ENCODE results near the gene CYP4A22. TPM values are rescaled to one million over a fixed set of nuclear protein-coding genes. Genes with fewer than 3 reads are reported as not detected.
"Not testable (repeated sequence)": the region's sequence is repeated elsewhere in the genome, so short reads cannot be mapped to it uniquely, and the experiment has no call there.

The CYP4A22 gene
- total RNA-seq, 4 donors from 2014 or later = 0.47 to 0.88 TPM; not detected in 2

DNA sequence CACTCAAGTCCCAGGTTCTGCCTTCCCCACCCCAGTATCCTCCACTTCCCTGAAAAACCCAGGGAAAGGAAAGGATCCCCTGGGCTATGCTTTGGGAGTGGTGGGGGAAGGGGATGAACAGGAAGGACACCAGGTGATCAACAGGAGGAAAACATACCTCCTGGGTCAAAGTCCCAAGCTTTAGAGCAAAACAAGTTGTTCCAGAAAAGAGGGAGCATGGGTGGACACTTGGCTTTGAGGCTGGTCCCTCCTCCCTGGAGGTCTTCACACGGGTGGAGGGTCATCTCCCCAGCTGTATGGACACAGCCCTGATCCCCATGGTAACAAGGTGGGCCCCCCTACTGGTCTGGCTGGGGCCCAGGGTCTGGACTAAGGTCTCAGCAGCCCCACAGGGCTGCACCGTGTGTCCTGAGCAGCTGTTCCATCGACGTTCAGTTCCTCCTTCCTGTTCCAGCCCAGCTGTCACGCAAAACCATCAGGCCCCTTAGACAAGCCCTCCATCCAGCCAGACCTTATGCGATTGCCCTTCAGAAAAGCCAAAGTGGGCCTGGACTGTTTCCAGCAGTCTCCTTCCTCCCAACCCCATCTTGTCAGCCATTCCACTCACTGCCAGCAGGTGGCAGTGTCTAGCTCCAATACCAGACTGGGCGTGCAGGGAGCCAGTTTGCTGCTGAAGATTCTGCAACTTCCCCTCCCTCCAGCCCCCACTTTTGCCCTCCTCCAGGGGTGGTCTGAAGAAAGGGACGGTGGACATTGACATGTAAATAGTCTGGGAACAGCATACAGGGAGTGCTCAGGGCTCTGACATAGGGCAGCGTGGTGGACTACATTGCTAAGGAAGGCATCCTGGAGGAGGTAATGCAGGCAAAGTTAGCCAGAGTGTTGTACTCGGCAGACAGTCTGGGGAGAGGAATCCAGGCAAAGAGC lies 55.5 kb downstream of the CYP4A22 start:
- no peaks in the 10 kb centered on the region for H3K36me3 ChIP-seq
- H3K4me3 ChIP-seq = no peak overlapping the region
- H3K27me3 ChIP-seq = no peaks in the 10 kb centered on the region
- TF ChIP-seq POLR2A (IDR thresholded peaks at IDR 0.05) = peak in 1 of 2 donors; percentile 20
- TF ChIP-seq, protein P1, sequence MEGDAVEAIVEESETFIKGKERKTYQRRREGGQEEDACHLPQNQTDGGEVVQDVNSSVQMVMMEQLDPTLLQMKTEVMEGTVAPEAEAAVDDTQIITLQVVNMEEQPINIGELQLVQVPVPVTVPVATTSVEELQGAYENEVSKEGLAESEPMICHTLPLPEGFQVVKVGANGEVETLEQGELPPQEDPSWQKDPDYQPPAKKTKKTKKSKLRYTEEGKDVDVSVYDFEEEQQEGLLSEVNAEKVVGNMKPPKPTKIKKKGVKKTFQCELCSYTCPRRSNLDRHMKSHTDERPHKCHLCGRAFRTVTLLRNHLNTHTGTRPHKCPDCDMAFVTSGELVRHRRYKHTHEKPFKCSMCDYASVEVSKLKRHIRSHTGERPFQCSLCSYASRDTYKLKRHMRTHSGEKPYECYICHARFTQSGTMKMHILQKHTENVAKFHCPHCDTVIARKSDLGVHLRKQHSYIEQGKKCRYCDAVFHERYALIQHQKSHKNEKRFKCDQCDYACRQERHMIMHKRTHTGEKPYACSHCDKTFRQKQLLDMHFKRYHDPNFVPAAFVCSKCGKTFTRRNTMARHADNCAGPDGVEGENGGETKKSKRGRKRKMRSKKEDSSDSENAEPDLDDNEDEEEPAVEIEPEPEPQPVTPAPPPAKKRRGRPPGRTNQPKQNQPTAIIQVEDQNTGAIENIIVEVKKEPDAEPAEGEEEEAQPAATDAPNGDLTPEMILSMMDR (IDR thresholded peaks at IDR 0.05) = peak; percentile 74 to 94 (median 88)
- H3K4me1 ChIP-seq = peaks cover 0 to 29% (median 2%) of the 10 kb centered on the region in 4 donors
- H3K27ac ChIP-seq = peak overlapping the region in 3 of 4 donors; percentile 23 to 73 (median 48)
- peak; percentile 56 to 88 (median 85) for DNase-seq
- H3K9me3 ChIP-seq = no peaks in the 10 kb centered on the region

DNA sequence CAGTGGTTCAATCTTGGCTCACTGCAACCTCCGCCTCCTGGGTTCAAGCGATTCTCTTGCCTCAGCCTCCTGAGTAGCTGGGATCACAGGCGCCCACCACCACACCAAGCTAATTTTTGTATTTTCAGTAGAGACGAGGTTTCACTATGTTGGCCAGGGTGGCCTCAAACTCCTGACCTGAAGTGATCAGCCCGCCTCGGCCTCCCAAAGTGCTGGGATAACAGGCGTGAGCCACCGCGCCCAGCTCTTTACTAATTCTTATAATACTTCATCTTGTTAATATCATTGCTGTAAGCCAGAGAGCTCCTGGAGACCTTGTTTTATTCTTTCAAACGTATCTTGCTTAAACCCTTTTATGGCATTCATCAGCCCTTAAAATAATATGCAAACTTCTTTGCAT lies 56.3 kb downstream of the CYP4A22 start:
- H3K9me3 ChIP-seq, H3K4me3 ChIP-seq, H3K36me3 ChIP-seq, DNase-seq, H3K27me3 ChIP-seq: not testable (repeated sequence)
- Histone ChIP-seq H3K27ac (peak overlapping the region in 1 of 4 donors; percentile 73), H3K4me1 (peaks cover 0 to 29% (median 2%) of the 10 kb centered on the region in 4 donors)

DNA sequence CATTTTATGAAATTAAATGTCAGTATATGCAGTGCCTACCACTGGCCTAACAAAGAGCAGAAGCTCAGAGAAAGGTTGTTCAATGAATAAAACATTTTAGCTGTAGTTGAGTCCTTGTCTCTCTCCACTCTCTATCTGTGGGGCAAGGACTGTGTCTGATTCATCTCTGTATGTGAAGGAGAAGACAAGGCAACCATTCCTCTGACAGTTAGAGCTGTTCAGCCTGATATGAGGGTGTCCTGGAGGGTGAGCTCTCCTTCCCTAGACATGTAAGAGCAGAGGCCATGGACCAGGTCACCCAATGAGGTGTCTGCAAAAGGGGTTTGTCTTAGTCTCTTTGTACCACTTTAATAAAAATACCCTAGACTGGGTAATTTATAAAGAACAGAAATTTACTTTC lies 57.1 kb downstream of the CYP4A22 start:
- H3K9me3 ChIP-seq = no peaks in the 10 kb centered on the region
- H3K4me1 ChIP-seq = peaks cover 0 to 29% (median 2%) of the 10 kb centered on the region in 4 donors
- no peak overlapping the region for H3K4me3 ChIP-seq
- TF ChIP-seq, protein P1 (IDR thresholded peaks at IDR 0.05) = no peak
- no peak for TF ChIP-seq POLR2A (IDR thresholded peaks at IDR 0.05)
- no peaks in the 10 kb centered on the region for H3K36me3 ChIP-seq
- H3K27ac ChIP-seq = no peak overlapping the region
- H3K27me3 ChIP-seq = no peaks in the 10 kb centered on the region
- no peak for DNase-seq

DNA sequence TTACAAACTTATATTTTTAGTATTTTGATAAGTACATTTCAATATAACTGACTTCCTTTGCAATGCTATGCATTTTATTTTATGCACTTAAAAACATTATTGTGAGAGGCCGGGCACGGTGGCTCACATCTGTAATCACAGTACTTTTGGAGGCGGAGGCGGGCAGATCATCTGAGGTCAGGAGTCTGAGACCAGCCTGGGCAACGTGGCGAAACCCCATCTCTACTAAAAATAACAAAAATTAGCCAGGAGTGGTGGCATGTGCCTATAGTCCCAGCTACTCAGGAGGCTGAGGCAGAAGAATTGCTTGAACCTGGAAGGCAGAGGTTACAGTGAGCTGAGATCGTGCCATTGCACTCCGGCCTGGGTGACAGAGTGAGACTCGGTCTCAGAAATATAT lies 58.7 kb downstream of the CYP4A22 start:
- H3K27ac ChIP-seq, H3K4me3 ChIP-seq, H3K9me3 ChIP-seq, H3K36me3 ChIP-seq, DNase-seq, H3K27me3 ChIP-seq: not testable (repeated sequence)
- peaks cover 0 to 12% (median 0%) of the 10 kb centered on the region in 4 donors for H3K4me1 ChIP-seq

DNA sequence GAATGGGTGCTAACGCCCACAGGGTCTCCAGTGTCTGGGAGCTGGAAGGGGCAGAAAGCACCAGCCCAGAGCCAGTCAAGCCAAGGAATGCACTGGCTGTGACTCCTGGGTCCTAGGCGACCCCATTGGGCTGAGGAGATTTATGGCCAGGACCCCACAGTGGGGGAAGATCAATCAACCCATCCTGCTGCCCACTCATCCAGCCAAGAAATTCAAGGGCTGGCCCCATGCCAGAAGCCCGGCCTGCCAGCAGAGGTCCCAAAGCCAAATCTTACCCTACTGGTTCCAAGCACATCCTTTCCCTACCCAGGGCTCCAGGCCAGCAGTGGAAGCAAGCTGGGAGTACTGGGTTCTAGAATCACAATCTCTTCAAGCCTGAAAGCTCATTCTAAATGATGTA lies 59.4 kb downstream of the CYP4A22 start:
- no peaks in the 10 kb centered on the region for H3K27me3 ChIP-seq
- no peaks in the 10 kb centered on the region for H3K9me3 ChIP-seq
- no peak for TF ChIP-seq POLR2A (IDR thresholded peaks at IDR 0.05)
- TF ChIP-seq, protein P1 (IDR thresholded peaks at IDR 0.05) = no peak
- H3K4me3 ChIP-seq = no peak overlapping the region
- H3K4me1 ChIP-seq = peaks cover 0 to 11% (median 0%) of the 10 kb centered on the region in 4 donors
- H3K27ac ChIP-seq = no peak overlapping the region
- no peak for DNase-seq
- H3K36me3 ChIP-seq = no peaks in the 10 kb centered on the region

DNA sequence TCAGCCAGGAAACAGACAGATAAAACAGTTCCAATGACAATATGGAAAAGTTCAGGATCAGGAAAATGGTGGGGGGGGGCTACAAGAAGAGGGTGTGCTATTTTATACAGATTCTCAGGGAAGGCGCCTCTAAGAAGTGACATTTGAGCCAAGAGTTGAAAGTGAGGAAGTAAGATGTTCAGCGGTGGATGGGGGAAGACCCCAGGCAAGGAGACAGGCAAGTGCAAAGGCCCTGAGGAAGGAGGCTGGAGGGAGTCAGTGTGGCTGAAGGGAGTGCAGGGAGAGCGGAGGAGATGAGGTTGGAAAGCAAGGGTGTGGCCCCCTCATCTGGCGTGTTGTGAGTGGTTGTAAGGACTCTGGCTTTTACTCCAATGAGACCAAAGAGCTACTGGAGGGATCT lies 61.0 kb downstream of the CYP4A22 start:
- TF ChIP-seq POLR2A (IDR thresholded peaks at IDR 0.05) = no peak
- TF ChIP-seq, protein P1 (IDR thresholded peaks at IDR 0.05) = no peak

More for the DNA sequence above, 61.0 kb downstream of the CYP4A22 start:
- DNase-seq = no peak
- Histone ChIP-seq H3K36me3 (no peaks in the 10 kb centered on the region), H3K4me3 (no peak overlapping the region), H3K27me3 (no peaks in the 10 kb centered on the region), H3K9me3 (no peaks in the 10 kb centered on the region), H3K27ac (no peak overlapping the region), H3K4me1 (no peaks in the 10 kb centered on the region)

Other genes with a start within 250 kb of the CYP4A22 start
- 1 to 10 TPM in 3 of 4 donors, not detected in 1; 1.1 to 9.1 (median 4.7) TPM for gene CYP4A11, start 196.0 kb upstream of the CYP4A22 start, total RNA-seq
- gene CYP4X1, start 113.8 kb upstream of the CYP4A22 start, total RNA-seq = 10 to 100 TPM in 1 of 4 donors, 1 to 10 TPM in 2, not detected in 1; 2.1 to 21.5 (median 4.8) TPM
- 1 to 10 TPM in 1 of 4 donors, under 1 TPM in 1, not detected in 2; 0.94 to 3.3 TPM for gene CYP4Z1, start 70.2 kb upstream of the CYP4A22 start, total RNA-seq
- 100 to 1,000 TPM in 2 of 4 donors, 10 to 100 TPM in 1, 1 to 10 TPM in 1; 5.8 to 224 (median 104) TPM for gene PDZK1IP1, start 52.6 kb downstream of the CYP4A22 start, total RNA-seq
- gene TAL1, start 94.8 kb downstream of the CYP4A22 start, total RNA-seq = 1 to 10 TPM; 1.2 to 7.4 (median 2.9) TPM
- gene STIL, start 176.7 kb downstream of the CYP4A22 start, total RNA-seq = 10 to 100 TPM in 1 of 4 donors, 1 to 10 TPM in 3; 4.5 to 14.0 (median 6.7) TPM
- gene CMPK1, start 196.3 kb downstream of the CYP4A22 start, total RNA-seq = 100 to 1,000 TPM in 3 of 4 donors, 10 to 100 TPM in 1; 80.0 to 204 (median 111) TPM

Data from Peyer's patch (tissue), 4 donors.